Caco-2 (cell line): ENCODE data around the gene MUC12. TPM values are rescaled to one million over a fixed set of nuclear protein-coding genes. Genes with fewer than 3 reads are reported as not detected.

Experiments used
- BruUV-seq: library from RNA; stranded (reverse); fragments of 400-500 nt; replicated peaks from 2 replicates; lab custom pipeline; 2021; lab: Mats Ljungman, UMichigan
- CTCF ChIA-PET: fragments of 300-600 bp; sonication (Branson Sonifier 250); formaldehyde crosslinking; loops from one replicate; lab custom pipeline; 2022; ENCODE audit warnings: antibody characterized with exemption; lab: Charles Lee
- POLR2A ChIA-PET: fragments of 300-600 bp; sonication (Branson Sonifier 250); formaldehyde crosslinking; loops from one replicate; lab custom pipeline; 2022; ENCODE audit warnings: antibody characterized with exemption; lab: Charles Lee
- DNase-seq, 2 experiments: peaks; one replicate each; pipeline versions ENCODE4 v3.0.0 to v3.0.0-alpha.2; 2020 to 2022
- H3K27me3 ChIP-seq: replicated peaks from 2 replicates; pipeline ENCODE4 v1.6.0; 2011; ENCODE audit warnings: low read length; ENCODE audit not compliant: control insufficient read depth, insufficient read depth
- H3K36me3 ChIP-seq: 2 replicates; pipeline ENCODE4 v1.5.1; 2011; ENCODE audit warnings: low read length; ENCODE audit not compliant: control insufficient read depth, insufficient read depth
- H3K4me1 ChIP-seq: fragments of 250-450 bp; sonication (Bioruptor Pico); 2 replicates; pipeline ENCODE4 v1.5.1; 2020; ENCODE audit warnings: mild to moderate bottlenecking
- H3K4me3 ChIP-seq: 2 replicates; pipeline ENCODE4 v1.5.1; 2011; ENCODE audit warnings: low read depth, mild to moderate bottlenecking, control low read depth, low read length
- H3K9me3 ChIP-seq: fragments of 250-450 bp; sonication (Bioruptor Pico); 2 replicates; pipeline ENCODE4 v1.5.1; 2020; ENCODE audit warnings: mild to moderate bottlenecking, moderate library complexity
- H3K27ac Mint-ChIP-seq: one replicate; pipeline ENCODE4 v1.8.0; 2022; ENCODE audit warnings: mixed read lengths; ENCODE audit not compliant: unreplicated experiment
- H3K27me3 Mint-ChIP-seq: one replicate; pipeline ENCODE4 v1.8.0; 2022; ENCODE audit warnings: mixed read lengths; ENCODE audit not compliant: insufficient read depth, unreplicated experiment
- H3K36me3 Mint-ChIP-seq: one replicate; pipeline ENCODE4 v1.8.0; 2022; ENCODE audit warnings: mild to moderate bottlenecking, mixed read lengths; ENCODE audit not compliant: insufficient read depth, unreplicated experiment
- H3K4me1 Mint-ChIP-seq: one replicate; pipeline ENCODE4 v1.8.0; 2022; ENCODE audit warnings: low read depth, mixed read lengths; ENCODE audit not compliant: unreplicated experiment
- H3K4me3 Mint-ChIP-seq: one replicate; pipeline ENCODE4 v1.8.0; 2022; ENCODE audit warnings: mild to moderate bottlenecking, moderate library complexity, mixed read lengths; ENCODE audit not compliant: unreplicated experiment
- H3K9me3 Mint-ChIP-seq: one replicate; pipeline ENCODE4 v1.8.0; 2022; ENCODE audit warnings: mixed read lengths; ENCODE audit not compliant: unreplicated experiment
- CTCF ChIP-seq, 2 experiments: fragments of 200-600 bp in 1 of 2; IDR thresholded peaks; 1 replicate in 1 of 2; 2 replicates in 1 of 2; pipeline versions ENCODE4 v1.5.1 to v1.8.0; 2011 to 2022; ENCODE audit warnings: antibody characterized with exemption in 1 of 2, control low read depth in 1 of 2, inconsistent platforms in 1 of 2, low read depth in 1 of 2, low read length in 1 of 2, mild to moderate bottlenecking in 1 of 2, moderate library complexity in 1 of 2; ENCODE audit not compliant: insufficient read depth in 1 of 2, severe bottlenecking in 1 of 2, unreplicated experiment in 1 of 2
- intact Hi-C: fragments of 100-400 bp; cut with micrococcal nuclease; formaldehyde crosslinking; loops from one replicate; pipeline ENCODE4 v1.10.0; 2022; ENCODE audit not compliant: unreplicated experiment
- total RNA-seq: library from RNA; stranded (reverse); gene quantifications from 2 replicates; pipeline ENCODE4 v1.2.3, GENCODE V29; 2022

MUC12 gene
- total RNA-seq, 1 experiment from 2014 or later = 0.16 TPM

GRCh38 chr7:101066141-101066832 lies 96.9 kb downstream of the MUC12 start:
- H3K4me1 Mint-ChIP-seq = no peaks in the 10 kb centered on the region
- peaks cover 14% of the 10 kb centered on the region for H3K27me3 Mint-ChIP-seq
- H3K4me3 Mint-ChIP-seq = no peak overlapping the region
- Histone ChIP-seq H3K36me3 (no peaks in the 10 kb centered on the region), H3K9me3 (no peaks in the 10 kb centered on the region), H3K4me3 (no peak overlapping the region), H3K4me1 (no peaks in the 10 kb centered on the region), H3K27me3 (no peaks in the 10 kb centered on the region; the same call in 1 of the 2 replicates)
- DNase-seq = no peak
- H3K27ac Mint-ChIP-seq = no peak overlapping the region
- no peaks in the 10 kb centered on the region for H3K36me3 Mint-ChIP-seq
- H3K9me3 Mint-ChIP-seq = no peaks in the 10 kb centered on the region
- ChIA-PET POLR2A (no interaction called here), CTCF (no interaction called here)
- intact Hi-C loops = no loop called here
- BruUV-seq = no TSS peak
- no peak for TF ChIP-seq CTCF (IDR thresholded peaks at IDR 0.05; ENCODE audit: insufficient read depth in 1 of 2, low read depth in 1 of 2, low read length in 1 of 2, severe bottlenecking in 1 of 2, unreplicated experiment in 1 of 2)

- H3K4me3 ChIP-seq = no peak overlapping the region
- H3K9me3 ChIP-seq = no peaks in the 10 kb centered on the region
- TF ChIP-seq CTCF (IDR thresholded peaks at IDR 0.05; ENCODE audit: insufficient read depth in 1 of 2, low read depth in 1 of 2, low read length in 1 of 2, severe bottlenecking in 1 of 2, unreplicated experiment in 1 of 2) = no peak
- BruUV-seq = no TSS peak
- H3K4me1 Mint-ChIP-seq = no peaks in the 10 kb centered on the region
- H3K4me1 ChIP-seq = no peaks in the 10 kb centered on the region
- H3K36me3 Mint-ChIP-seq = no peaks in the 10 kb centered on the region
- peaks cover 11% of the 10 kb centered on the region for H3K27me3 Mint-ChIP-seq
- no peaks in the 10 kb centered on the region; the same call in 1 of the 2 replicates for H3K27me3 ChIP-seq
- H3K36me3 ChIP-seq = no peaks in the 10 kb centered on the region
- no peak for DNase-seq
- H3K4me3 Mint-ChIP-seq = no peak overlapping the region
- no peak overlapping the region for H3K27ac Mint-ChIP-seq
- no peaks in the 10 kb centered on the region for H3K9me3 Mint-ChIP-seq
- ChIA-PET CTCF (no interaction called here), POLR2A (no interaction called here)
- intact Hi-C loops = no loop called here
These were observed 97.4 kb downstream of the MUC12 start for GRCh38 chr7:101066833-101067177.

- Mint-ChIP-seq H3K27ac (no peak overlapping the region), H3K36me3 (no peaks in the 10 kb centered on the region), H3K9me3 (no peaks in the 10 kb centered on the region), H3K27me3 (peaks cover 11% of the 10 kb centered on the region), H3K4me3 (no peak overlapping the region), H3K4me1 (no peaks in the 10 kb centered on the region)
- Histone ChIP-seq H3K4me3 (no peak overlapping the region), H3K9me3 (no peaks in the 10 kb centered on the region), H3K27me3 (no peaks in the 10 kb centered on the region; the same call in 1 of the 2 replicates), H3K4me1 (no peaks in the 10 kb centered on the region), H3K36me3 (no peaks in the 10 kb centered on the region)
- TF ChIP-seq CTCF (IDR thresholded peaks at IDR 0.05; ENCODE audit: insufficient read depth in 1 of 2, low read depth in 1 of 2, low read length in 1 of 2, severe bottlenecking in 1 of 2, unreplicated experiment in 1 of 2) = no peak
- CTCF ChIA-PET = no interaction called here
- DNase-seq = no peak
- POLR2A ChIA-PET = no interaction called here
- intact Hi-C loops = no loop called here
- no TSS peak for BruUV-seq
These were observed 99.0 kb downstream of the MUC12 start for GRCh38 chr7:101068401-101068800.

Other genes starting within 250 kb of the MUC12 start
- 0.72 and 1.1 TPM in 2 replicates for gene EPO, start 249.1 kb upstream of the MUC12 start, total RNA-seq
- not detected in 2 replicates for gene ZAN, start 236.0 kb upstream of the MUC12 start, total RNA-seq
- gene EPHB4, start 142.0 kb upstream of the MUC12 start, total RNA-seq = 112 and 117 TPM in 2 replicates
- gene SLC12A9, start 116.9 kb upstream of the MUC12 start, total RNA-seq = 59.0 and 60.7 TPM in 2 replicates
- gene TRIP6, start 102.2 kb upstream of the MUC12 start, total RNA-seq = 66.6 and 75.5 TPM in 2 replicates
- 211 and 243 TPM in 2 replicates for gene SRRT, start 94.5 kb upstream of the MUC12 start, total RNA-seq
- gene UFSP1, start 79.8 kb upstream of the MUC12 start, total RNA-seq = 4.6 and 5.3 TPM in 2 replicates
- 16.5 and 19.0 TPM in 2 replicates for gene ACHE, start 73.7 kb upstream of the MUC12 start, total RNA-seq
- gene MUC3A, start 20.0 kb upstream of the MUC12 start, total RNA-seq = 25.1 and 27.0 TPM in 2 replicates
- gene MUC17, start 50.5 kb downstream of the MUC12 start, total RNA-seq = 0.09 and 0.21 TPM in 2 replicates
- gene TRIM56, start 115.9 kb downstream of the MUC12 start, total RNA-seq = 30.3 and 33.4 TPM in 2 replicates
- gene SERPINE1, start 157.5 kb downstream of the MUC12 start, total RNA-seq = 0.09 and 0.25 TPM in 2 replicates
- gene AP1S1, start 184.9 kb downstream of the MUC12 start, total RNA-seq = 52.3 and 62.9 TPM in 2 replicates
- gene VGF, start 196.0 kb downstream of the MUC12 start, total RNA-seq = 1.2 and 1.3 TPM in 2 replicates
- gene NAT16, start 210.7 kb downstream of the MUC12 start, total RNA-seq = 0.19 TPM in 1 of 2 replicates, not detected in the other
- gene MOGAT3, start 231.5 kb downstream of the MUC12 start, total RNA-seq = 6.3 and 8.1 TPM in 2 replicates
- gene PLOD3, start 248.0 kb downstream of the MUC12 start, total RNA-seq = 112 and 123 TPM in 2 replicates
- gene ZNHIT1, start 248.6 kb downstream of the MUC12 start, total RNA-seq = 64.0 and 66.2 TPM in 2 replicates